GM21825 (cell line): ENCODE results near the gene CPA1.

ENCODE experiments used
- ATAC-seq: cut with Tn5 transposase; IDR thresholded peaks from one replicate; pipeline ENCODE4 v1.9.1; 2021; ENCODE audit warnings: mild to moderate bottlenecking, moderate library complexity; ENCODE audit not compliant: unreplicated experiment

Gene CPA1

DNA sequence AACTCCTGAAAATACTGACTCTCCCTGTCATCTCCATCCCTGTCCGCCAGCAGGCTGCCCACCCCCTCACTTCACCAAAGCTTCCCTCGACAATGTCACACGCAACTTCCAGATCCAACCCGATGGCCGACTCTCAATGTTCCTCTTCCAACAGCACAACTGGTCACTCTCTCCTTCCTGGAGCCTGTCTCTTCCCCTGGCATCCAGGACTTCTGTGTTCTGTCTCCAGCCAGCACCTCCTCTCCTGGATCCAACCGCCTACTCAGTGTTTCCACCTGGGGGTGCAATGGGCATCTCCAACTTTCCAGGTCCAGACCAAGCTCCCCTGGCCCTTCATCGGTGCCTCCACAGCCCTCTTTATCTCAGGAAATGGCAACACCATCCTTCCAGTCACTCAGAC lies 27.1 kb upstream of the CPA1 start:
- no peak for ATAC-seq

DNA sequence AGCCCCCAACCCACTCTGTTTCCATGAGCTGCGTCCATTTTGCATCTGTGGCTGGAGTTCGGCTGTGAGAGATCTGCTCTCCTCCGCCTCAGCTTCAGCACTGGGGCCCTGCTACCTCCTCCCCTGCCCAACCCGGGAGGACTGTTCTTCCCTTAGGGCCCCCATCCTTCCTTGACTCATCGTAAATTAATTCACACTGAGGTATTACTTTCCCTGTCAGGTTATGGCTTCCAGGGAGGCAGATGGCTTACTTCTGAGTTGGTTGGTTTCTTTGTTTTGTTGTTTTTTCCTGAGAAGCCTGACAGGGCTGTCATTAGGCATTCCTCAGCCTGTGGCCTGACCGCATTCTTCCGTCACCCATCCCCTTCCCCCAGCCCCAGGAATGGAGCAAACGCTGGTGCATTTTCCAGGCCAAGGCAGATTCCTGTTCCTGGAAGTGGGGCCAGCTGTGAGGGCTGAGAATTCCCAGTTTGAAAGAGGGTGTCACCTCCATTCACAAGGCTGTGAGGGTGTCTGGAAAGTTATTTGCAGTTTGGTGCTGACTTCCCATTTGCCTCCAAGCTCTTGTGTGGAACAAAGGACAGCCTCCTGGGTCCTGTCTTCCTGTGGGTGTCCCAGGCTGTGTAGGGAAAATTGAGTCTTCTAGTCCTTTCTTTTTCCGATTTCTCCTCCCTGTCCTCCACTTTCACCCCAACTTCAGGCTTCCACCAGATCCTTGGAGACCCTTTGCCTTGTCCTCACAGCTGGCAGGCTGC lies 24.0 kb upstream of the CPA1 start:
- no peak for ATAC-seq

DNA sequence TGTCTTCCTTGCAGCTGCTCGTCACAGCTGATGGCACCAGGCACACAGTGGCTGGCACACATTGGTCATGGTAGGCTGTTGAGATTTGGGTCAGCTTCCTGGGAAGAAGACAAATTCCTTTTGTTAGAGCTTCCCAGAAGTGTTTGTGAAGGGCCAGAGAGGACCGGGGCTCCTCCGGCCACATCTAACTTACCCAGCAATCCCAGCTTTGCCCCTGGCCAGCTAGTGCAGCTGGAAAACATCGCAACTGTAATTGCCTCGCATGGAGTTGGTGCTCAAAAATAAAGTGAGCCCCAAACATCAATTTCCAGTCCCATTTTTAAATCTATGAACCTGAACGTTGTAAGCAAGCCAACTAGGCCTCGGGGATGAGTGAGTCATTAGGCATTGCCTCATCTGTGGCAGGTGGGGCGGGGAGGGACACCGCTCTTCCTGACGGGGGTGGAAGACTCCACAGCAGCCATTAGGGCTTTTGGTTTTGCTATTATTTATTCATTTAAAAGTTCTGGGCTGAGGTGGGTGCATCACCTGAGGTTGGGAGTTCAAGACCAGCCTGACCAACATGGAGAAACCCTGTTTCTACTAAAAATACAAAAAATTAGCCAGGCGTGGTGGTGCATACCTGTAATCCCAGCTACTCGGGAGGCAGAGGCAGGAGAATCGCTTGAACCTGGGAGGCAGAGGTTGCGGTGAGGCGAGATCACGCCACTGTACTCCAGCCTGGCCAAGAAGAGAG lies 23.2 kb upstream of the CPA1 start:
- ATAC-seq = no peak

DNA sequence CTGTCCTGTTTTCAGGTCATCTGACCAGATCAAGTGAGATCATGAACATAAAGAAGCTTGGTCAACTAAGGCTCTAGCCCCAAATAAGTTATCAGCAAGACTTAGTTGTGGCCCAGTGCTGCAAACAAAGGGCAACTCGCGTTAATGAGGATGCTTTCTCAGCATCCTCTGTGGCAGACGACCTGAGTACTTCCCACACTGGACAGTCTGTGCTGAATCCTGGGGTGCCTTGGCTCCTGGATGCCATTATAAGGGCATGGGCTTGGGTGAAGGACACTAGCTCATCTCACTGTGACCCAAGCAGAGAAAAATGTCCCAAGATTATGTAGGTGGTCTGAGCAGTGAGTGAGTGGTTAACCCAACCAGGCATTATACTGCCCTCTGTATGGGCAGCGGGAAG lies 21.8 kb upstream of the CPA1 start:
- ATAC-seq = no peak

DNA sequence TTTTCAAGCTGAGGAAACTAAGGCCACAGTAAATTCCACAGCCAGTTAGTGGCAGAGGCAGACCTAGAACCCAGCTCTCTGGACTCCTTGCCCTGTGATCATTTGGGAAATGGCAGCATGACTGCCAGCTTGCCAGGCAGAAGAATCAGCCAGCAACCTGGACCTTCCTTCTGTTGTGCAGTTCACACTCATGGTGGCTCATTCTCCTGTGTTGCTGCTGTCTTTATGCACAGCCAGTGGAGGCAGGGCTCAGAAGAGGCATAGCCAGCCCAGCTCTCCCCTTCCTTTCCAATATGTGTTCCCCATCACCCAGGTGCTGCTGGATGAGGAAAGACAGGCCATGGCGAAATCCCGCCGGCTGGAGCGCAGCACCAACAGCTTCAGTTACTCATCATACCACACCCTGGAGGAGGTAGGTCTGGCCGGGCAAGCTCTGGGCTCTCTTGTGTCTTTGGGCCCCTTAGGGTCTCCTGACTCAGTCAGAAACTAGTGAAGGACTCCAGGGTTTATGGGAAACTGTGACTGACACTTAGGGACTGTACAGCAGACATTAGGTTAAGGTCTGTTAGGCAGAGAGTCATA lies 20.9 kb upstream of the CPA1 start:
- ATAC-seq = no peak

GRCh38 chr7:130360518-130360917 lies 19.8 kb upstream of the CPA1 start:
- ATAC-seq = no peak

GRCh38 chr7:130361681-130362080 lies 18.6 kb upstream of the CPA1 start:
- no peak for ATAC-seq

- ATAC-seq = no peak
Observed at GRCh38 chr7:130362251-130362816, 18.0 kb upstream of the CPA1 start.

DNA sequence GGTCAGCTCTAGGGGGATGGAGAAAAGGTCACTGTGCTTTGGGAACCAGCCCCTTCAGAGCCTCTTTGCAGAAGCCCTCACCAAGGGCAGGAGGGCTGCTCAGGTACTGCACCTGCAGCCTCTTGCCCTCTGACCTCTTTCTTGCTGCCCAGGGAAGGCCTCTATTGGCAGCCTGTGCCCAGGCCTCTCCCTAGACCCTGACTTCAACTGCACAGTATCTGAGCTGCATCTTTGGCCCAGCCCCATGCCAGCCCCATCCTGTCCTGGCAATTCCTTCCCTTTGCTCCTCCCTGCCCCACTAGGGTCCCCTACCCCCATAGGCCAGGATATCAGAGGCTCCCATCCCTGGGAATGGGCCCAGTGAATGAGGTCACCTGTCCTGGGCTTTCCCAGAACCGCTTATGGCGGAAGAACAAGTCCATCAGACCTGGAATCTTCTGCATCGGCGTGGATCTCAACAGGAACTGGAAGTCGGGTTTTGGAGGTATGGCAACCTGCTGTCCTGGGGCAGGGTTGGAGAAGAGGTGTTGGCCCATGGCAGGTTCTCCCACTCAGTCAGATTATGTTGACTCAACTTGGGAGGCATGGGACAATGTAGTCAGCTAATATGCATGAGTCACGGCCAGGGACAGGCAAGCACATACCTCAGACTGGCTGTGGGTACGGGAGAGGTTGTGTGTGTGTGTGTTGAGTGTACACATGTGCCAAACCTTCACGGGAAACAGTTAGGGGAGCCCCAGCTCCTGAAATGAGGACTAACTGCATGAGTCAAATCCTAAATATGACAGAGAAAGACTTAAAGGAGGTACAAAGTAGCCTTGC lies 17.1 kb upstream of the CPA1 start:
- ATAC-seq = peak; percentile 44

DNA sequence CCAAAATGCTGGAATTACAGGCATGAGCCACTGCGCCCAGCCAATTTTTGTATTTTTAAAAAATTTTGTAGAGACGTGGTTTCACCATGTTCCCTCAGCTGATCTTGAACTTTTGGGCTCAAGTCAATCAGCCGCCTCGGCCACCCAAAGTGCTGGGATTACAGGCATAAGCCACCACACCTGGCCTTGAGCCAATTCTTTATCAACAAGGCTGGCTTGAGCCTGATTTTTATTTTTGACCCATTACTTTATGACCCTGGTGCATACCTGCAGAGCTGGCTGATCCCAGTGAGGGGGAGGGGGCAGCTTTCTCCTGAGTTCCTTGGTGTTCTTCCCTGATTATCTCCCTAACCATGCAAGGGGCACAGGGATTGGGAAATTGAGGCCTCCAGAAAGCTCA lies 15.8 kb upstream of the CPA1 start:
- no peak for ATAC-seq

GRCh38 chr7:130365088-130365487 lies 15.2 kb upstream of the CPA1 start:
- ATAC-seq = no peak

DNA sequence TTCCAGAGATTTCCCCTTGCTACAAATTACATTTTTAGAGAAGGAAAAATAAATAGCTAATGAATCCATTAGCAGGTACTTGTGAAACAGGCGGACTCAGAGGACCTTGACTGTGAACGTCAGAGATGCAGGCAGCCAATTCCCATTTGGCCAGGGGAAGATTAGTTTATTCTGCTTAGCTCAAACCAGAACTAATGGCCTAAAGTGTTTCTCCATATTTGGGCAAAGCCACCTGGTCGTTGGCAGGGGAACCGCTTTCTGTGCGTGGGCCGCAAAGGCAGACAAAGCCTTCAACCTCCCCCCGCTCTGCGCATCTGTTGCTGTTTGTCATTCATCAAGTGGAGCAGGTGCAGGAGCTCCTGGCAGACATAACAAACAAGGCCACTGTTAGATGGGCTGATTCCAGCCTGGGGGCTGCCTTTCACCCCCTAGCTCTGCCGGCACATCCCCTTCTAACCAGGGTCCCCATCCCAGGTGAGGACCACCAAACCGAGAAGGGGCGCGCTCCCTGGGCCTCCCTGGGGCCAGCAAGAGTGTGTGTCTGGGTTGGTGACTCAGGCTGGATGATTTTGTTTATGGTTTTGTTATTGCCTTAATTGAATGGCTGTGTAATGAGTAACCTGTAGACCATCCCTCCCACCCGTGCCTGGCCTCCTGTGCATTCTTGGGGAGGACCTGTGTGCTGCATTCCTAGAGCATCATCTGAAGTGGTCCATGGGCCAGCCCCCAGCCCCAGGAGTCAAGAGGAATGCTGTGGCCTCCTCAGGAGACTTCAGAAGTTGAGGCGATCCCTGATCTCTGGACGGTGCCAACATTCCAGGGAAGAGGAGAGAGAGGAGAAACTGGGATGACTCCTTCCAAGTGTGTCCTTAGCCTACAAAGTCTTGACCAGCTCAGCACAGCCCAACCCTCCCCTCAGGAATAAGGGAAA lies 14.5 kb upstream of the CPA1 start:
- peak; percentile 42 for ATAC-seq

GRCh38 chr7:130366564-130366963 lies 13.7 kb upstream of the CPA1 start:
- ATAC-seq = no peak

GRCh38 chr7:130367088-130367755 lies 13.1 kb upstream of the CPA1 start:
- no peak for ATAC-seq

GRCh38 chr7:130367836-130368746 lies 12.2 kb upstream of the CPA1 start:
- ATAC-seq = no peak

DNA sequence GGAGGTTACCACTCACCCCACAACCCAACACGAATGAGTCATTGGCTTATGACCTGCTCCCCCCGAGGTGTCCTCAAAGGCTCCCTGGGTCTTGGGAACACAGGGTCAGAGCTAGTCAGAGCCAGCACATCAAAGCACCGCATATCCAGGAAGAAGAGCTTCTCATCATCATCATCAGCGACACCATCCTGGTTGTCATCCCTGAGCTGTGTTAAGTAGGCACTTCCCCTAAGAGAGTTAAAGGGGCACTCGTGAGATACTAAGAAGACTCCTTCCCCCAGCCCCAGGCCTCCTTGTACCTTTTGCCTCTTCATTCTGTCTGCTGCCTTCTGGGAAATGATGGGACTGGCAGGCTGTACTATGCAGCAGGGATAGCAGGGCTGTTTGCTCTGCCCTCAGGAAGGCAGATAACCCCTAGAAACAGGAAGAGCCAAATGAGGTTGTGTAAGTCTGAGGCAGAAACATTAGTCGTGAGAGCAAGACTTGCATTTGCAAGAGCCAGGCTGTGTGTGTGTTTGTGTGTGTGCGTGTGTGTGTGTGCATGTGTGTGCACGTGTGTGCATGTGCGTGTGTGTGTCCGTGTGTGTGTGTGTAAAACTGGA lies 11.1 kb upstream of the CPA1 start:
- no peak for ATAC-seq

GRCh38 chr7:130369831-130370550 lies 10.3 kb upstream of the CPA1 start:
- ATAC-seq = no peak
